SKM-1 treated with dmso at 0.1 percent for 144 hours (cell line): Measurements from ENCODE around the gene PEAK1.

ENCODE experiments used
- DNase-seq: peaks from one replicate; lab custom pipeline; 2025; ENCODE audit not compliant: unreplicated experiment; lab: John Stamatoyannopoulos, UW

Gene PEAK1

GRCh38 chr15:77367631-77368030 lies 52.3 kb downstream of the PEAK1 start:
- DNase-seq, result no peak

- DNase-seq, result no peak
These were observed 58.4 kb downstream of the PEAK1 start for GRCh38 chr15:77361456-77361855.

GRCh38 chr15:77358545-77359240 lies 61.2 kb downstream of the PEAK1 start:
- no peak for DNase-seq

- DNase-seq, result no peak
These were observed 63.6 kb downstream of the PEAK1 start for GRCh38 chr15:77356305-77356704.

GRCh38 chr15:77355321-77355720 lies 64.6 kb downstream of the PEAK1 start:
- no peak for DNase-seq

- DNase-seq, result no peak
These were observed 65.8 kb downstream of the PEAK1 start for GRCh38 chr15:77354063-77354462.

GRCh38 chr15:77352887-77353286 lies 67.0 kb downstream of the PEAK1 start:
- no peak for DNase-seq

- no peak for DNase-seq
These were observed 69.1 kb downstream of the PEAK1 start for GRCh38 chr15:77350792-77351191.

GRCh38 chr15:77349666-77350065 lies 70.2 kb downstream of the PEAK1 start:
- DNase-seq, result no peak

GRCh38 chr15:77348511-77348910 lies 71.4 kb downstream of the PEAK1 start:
- DNase-seq, result no peak

- DNase-seq, result no peak
These were observed 72.7 kb downstream of the PEAK1 start for GRCh38 chr15:77347197-77347596.

GRCh38 chr15:77346245-77347036 lies 73.5 kb downstream of the PEAK1 start:
- no peak for DNase-seq

GRCh38 chr15:77342807-77343206 lies 77.1 kb downstream of the PEAK1 start:
- DNase-seq, result no peak

GRCh38 chr15:77340245-77340644 lies 79.7 kb downstream of the PEAK1 start:
- DNase-seq, result no peak

- no peak for DNase-seq
These were observed 83.9 kb downstream of the PEAK1 start for GRCh38 chr15:77336006-77336405.

- DNase-seq, result no peak
These were observed 84.6 kb downstream of the PEAK1 start for GRCh38 chr15:77335298-77335697.

- no peak for DNase-seq
These were observed 86.7 kb downstream of the PEAK1 start for GRCh38 chr15:77333166-77333565.

- no peak for DNase-seq
These were observed 90.7 kb downstream of the PEAK1 start for GRCh38 chr15:77329202-77329601.

- DNase-seq, result no peak
These were observed 91.9 kb downstream of the PEAK1 start for GRCh38 chr15:77327844-77328529.

GRCh38 chr15:77327168-77327567 lies 92.7 kb downstream of the PEAK1 start:
- no peak for DNase-seq

- no peak for DNase-seq
These were observed 93.5 kb downstream of the PEAK1 start for GRCh38 chr15:77326366-77326765.

- DNase-seq, result no peak
These were observed 107.4 kb downstream of the PEAK1 start for GRCh38 chr15:77312523-77312922.
